ENCODE measurements around the gene KIF26A. TPM values are rescaled to one million over a fixed set of nuclear protein-coding genes. Genes with fewer than 3 reads are reported as not detected.

Gene KIF26A
- total and polyA plus RNA-seq, 2 donors (not counting 1 experiment from before 2014, with no cell fraction given), result 0.15 TPM; not detected in 1

DNA sequence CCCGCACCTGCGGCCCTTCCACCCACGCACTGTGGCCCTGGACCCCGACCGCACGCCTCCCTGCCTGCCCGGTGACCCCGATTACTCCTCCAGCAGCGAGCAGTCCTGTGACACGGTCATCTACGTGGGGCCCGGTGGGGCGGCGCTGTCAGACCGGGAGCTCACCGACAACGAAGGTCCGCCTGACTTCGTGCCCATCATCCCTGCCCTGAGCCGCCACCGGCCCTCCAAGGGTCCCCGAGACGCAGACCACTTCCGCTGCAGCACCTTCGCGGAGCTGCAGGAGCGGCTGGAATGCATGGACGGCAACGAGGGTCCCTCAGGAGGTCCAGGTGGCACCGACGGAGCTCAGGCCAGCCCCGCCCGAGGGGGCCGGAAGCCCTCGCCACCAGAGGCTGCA is 36.7 kb downstream of the KIF26A start:
- no peaks in the 10 kb centered on the region for H3K27me3 Mint-ChIP-seq
- no peak overlapping the region for H3K4me2 ChIP-seq (replicated peaks; ENCODE audit: low read depth, low read length, poor library complexity, severe bottlenecking)
- H3K79me2 ChIP-seq (ENCODE audit: control insufficient read depth, insufficient read depth, low read length), result no peaks in the 10 kb centered on the region
- no peak overlapping the region for H3K27ac Mint-ChIP-seq
- no peak overlapping the region for H3K9ac ChIP-seq (ENCODE audit: low read length)
- H3K4me1 Mint-ChIP-seq, result no peaks in the 10 kb centered on the region
- H3K9me3 Mint-ChIP-seq (ENCODE audit: insufficient read depth), result no peaks in the 10 kb centered on the region
- intact Hi-C loops (cut with micrococcal nuclease), result no loop called here
- CTCF ChIA-PET, result no interaction called here
- H3K4me3 Mint-ChIP-seq, result no peak overlapping the region
- POLR2A ChIA-PET, result no interaction called here
- H3K27ac ChIP-seq (ENCODE audit: low read length in 2 of 2), result no peak overlapping the region
- no peaks in the 10 kb centered on the region for H4K20me1 ChIP-seq (ENCODE audit: control insufficient read depth, insufficient read depth, low read length, poor library complexity, severe bottlenecking)
- no peaks in the 10 kb centered on the region for H3K4me1 ChIP-seq (ENCODE audit: control insufficient read depth in 2 of 2, insufficient read depth in 2 of 2, low read length in 2 of 2)
- WGBS (ENCODE audit: insufficient coverage), result 95% methylated on average over 35 of the region's 35 CpGs
- no peaks in the 10 kb centered on the region for H3K27me3 ChIP-seq (replicated peaks in 1 of 4; ENCODE audit: control extremely low read depth in 1 of 4, control insufficient read depth in 3 of 4, insufficient read depth in 4 of 4, low read length in 3 of 4)
- DNase-seq (no peak), ATAC-seq (ENCODE audit: low read depth) (no peak)
- H3K4me3 ChIP-seq (ENCODE audit: control extremely low read depth in 1 of 5, extremely low read depth in 1 of 5, insufficient read depth in 1 of 5, low read depth in 2 of 5, low read length in 4 of 5), result no peak overlapping the region
- H2AFZ ChIP-seq (ENCODE audit: insufficient read depth, low read depth, low read length, poor library complexity, severe bottlenecking), result no peak overlapping the region
- H3K9me3 ChIP-seq (ENCODE audit: control extremely low read depth in 1 of 3, control insufficient read depth in 2 of 3, insufficient read depth in 1 of 3, low read length in 2 of 3), result no peaks in the 10 kb centered on the region
- TF ChIP-seq, protein P1, sequence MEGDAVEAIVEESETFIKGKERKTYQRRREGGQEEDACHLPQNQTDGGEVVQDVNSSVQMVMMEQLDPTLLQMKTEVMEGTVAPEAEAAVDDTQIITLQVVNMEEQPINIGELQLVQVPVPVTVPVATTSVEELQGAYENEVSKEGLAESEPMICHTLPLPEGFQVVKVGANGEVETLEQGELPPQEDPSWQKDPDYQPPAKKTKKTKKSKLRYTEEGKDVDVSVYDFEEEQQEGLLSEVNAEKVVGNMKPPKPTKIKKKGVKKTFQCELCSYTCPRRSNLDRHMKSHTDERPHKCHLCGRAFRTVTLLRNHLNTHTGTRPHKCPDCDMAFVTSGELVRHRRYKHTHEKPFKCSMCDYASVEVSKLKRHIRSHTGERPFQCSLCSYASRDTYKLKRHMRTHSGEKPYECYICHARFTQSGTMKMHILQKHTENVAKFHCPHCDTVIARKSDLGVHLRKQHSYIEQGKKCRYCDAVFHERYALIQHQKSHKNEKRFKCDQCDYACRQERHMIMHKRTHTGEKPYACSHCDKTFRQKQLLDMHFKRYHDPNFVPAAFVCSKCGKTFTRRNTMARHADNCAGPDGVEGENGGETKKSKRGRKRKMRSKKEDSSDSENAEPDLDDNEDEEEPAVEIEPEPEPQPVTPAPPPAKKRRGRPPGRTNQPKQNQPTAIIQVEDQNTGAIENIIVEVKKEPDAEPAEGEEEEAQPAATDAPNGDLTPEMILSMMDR (IDR thresholded peaks at IDR 0.05), result no peak
- no peak for TF ChIP-seq EZH2 (IDR thresholded peaks at IDR 0.05; ENCODE audit: borderline replicate concordance, insufficient read depth, low read depth, low read length, poor library complexity, severe bottlenecking)
- H3K36me3 ChIP-seq (replicated peaks in 1 of 2; ENCODE audit: control extremely low read depth in 1 of 2, control insufficient read depth in 1 of 2, extremely low read depth in 1 of 2, insufficient read depth in 2 of 2, low read length in 1 of 2), result no peaks in the 10 kb centered on the region

- H3K79me2 ChIP-seq (ENCODE audit: control insufficient read depth, insufficient read depth, low read length), result no peaks in the 10 kb centered on the region
- Mint-ChIP-seq H3K27me3 (no peaks in the 10 kb centered on the region), H3K9me3 (ENCODE audit: insufficient read depth) (no peaks in the 10 kb centered on the region), H3K27ac (no peak overlapping the region), H3K4me3 (no peak overlapping the region), H3K4me1 (no peaks in the 10 kb centered on the region)
- H2AFZ ChIP-seq (ENCODE audit: insufficient read depth, low read depth, low read length, poor library complexity, severe bottlenecking), result no peak overlapping the region
- ChIA-PET POLR2A (no interaction called here), CTCF (no interaction called here)
- ATAC-seq (ENCODE audit: low read depth) (no peak), DNase-seq (no peak)
- H3K9ac ChIP-seq (ENCODE audit: low read length), result no peak overlapping the region
- WGBS (ENCODE audit: insufficient coverage), result 92% methylated on average over 26 of the region's 26 CpGs
- TF ChIP-seq, protein P1 (IDR thresholded peaks at IDR 0.05), result no peak
- no peak for TF ChIP-seq EZH2 (IDR thresholded peaks at IDR 0.05; ENCODE audit: borderline replicate concordance, insufficient read depth, low read depth, low read length, poor library complexity, severe bottlenecking)
- H3K27me3 ChIP-seq (replicated peaks in 1 of 4; ENCODE audit: control extremely low read depth in 1 of 4, control insufficient read depth in 3 of 4, insufficient read depth in 4 of 4, low read length in 3 of 4), result no peaks in the 10 kb centered on the region
- H3K4me3 ChIP-seq (ENCODE audit: control extremely low read depth in 1 of 5, extremely low read depth in 1 of 5, insufficient read depth in 1 of 5, low read depth in 2 of 5, low read length in 4 of 5), result no peak overlapping the region
- H4K20me1 ChIP-seq (ENCODE audit: control insufficient read depth, insufficient read depth, low read length, poor library complexity, severe bottlenecking), result no peaks in the 10 kb centered on the region
- H3K27ac ChIP-seq (ENCODE audit: low read length in 2 of 2), result no peak overlapping the region
- no peaks in the 10 kb centered on the region for H3K36me3 ChIP-seq (replicated peaks in 1 of 2; ENCODE audit: control extremely low read depth in 1 of 2, control insufficient read depth in 1 of 2, extremely low read depth in 1 of 2, insufficient read depth in 2 of 2, low read length in 1 of 2)
- H3K9me3 ChIP-seq (ENCODE audit: control extremely low read depth in 1 of 3, control insufficient read depth in 2 of 3, insufficient read depth in 1 of 3, low read length in 2 of 3), result no peaks in the 10 kb centered on the region
- intact Hi-C loops (cut with micrococcal nuclease), result no loop called here
- H3K4me2 ChIP-seq (replicated peaks; ENCODE audit: low read depth, low read length, poor library complexity, severe bottlenecking), result no peak overlapping the region
- H3K4me1 ChIP-seq (ENCODE audit: control insufficient read depth in 2 of 2, insufficient read depth in 2 of 2, low read length in 2 of 2), result no peaks in the 10 kb centered on the region
Measured at GRCh38 chr14:104175811-104176210, 37.4 kb downstream of the KIF26A start.
